Glutamatergic neuron (in vitro differentiated cells): ENCODE measurements around the gene ZYG11B. TPM values are rescaled to one million over a fixed set of nuclear protein-coding genes. Genes with fewer than 3 reads are reported as not detected.
"Not testable (repeated sequence)": the region's sequence is repeated elsewhere in the genome, so short reads cannot be mapped to it uniquely, and the experiment has no call there.

Source experiments
- DNase-seq: peaks from one replicate; pipeline ENCODE4 v3.0.0; 2022
- H3K27ac Mint-ChIP-seq: one replicate; pipeline ENCODE4 v1.8.0; 2020; ENCODE audit warnings: mild to moderate bottlenecking, mixed read lengths, inconsistent platforms; ENCODE audit not compliant: unreplicated experiment
- H3K27me3 Mint-ChIP-seq: one replicate; pipeline ENCODE4 v1.8.0; 2020; ENCODE audit warnings: mild to moderate bottlenecking, moderate library complexity, mixed read lengths, inconsistent platforms; ENCODE audit not compliant: unreplicated experiment
- H3K36me3 Mint-ChIP-seq: one replicate; pipeline ENCODE4 v1.8.0; 2020; ENCODE audit warnings: mild to moderate bottlenecking, mixed read lengths, inconsistent platforms; ENCODE audit not compliant: unreplicated experiment
- H3K4me1 Mint-ChIP-seq: one replicate; pipeline ENCODE4 v1.8.0; 2020; ENCODE audit warnings: mild to moderate bottlenecking, low read depth, mixed read lengths, inconsistent platforms; ENCODE audit not compliant: unreplicated experiment
- H3K4me3 Mint-ChIP-seq: one replicate; pipeline ENCODE4 v1.8.0; 2020; ENCODE audit warnings: mild to moderate bottlenecking, mixed read lengths, inconsistent platforms; ENCODE audit not compliant: unreplicated experiment
- H3K9me3 Mint-ChIP-seq: one replicate; pipeline ENCODE4 v1.8.0; 2020; ENCODE audit warnings: mild to moderate bottlenecking, moderate library complexity, mixed read lengths, inconsistent platforms; ENCODE audit not compliant: unreplicated experiment
- total RNA-seq: library from RNA; stranded (reverse); fragmentation: NEBNext Ultra II Directional; extraction: Animal tissue kit (Norgen Biotek cat#: 25700); gene quantifications from one replicate; pipeline ENCODE4 v1.2.1, GENCODE V29; 2021; ENCODE audit not compliant: unreplicated experiment
- TF ChIP-seq, protein P1 (sequence below): fragments of 200-600 bp; sonication (generic); IDR thresholded peaks from one replicate; pipeline ENCODE4 v1.5.0; 2021; ENCODE audit not compliant: partially characterized antibody, unreplicated experiment

The ZYG11B gene
- total RNA-seq, 1 donor from 2014 or later = 47.2 TPM

DNA sequence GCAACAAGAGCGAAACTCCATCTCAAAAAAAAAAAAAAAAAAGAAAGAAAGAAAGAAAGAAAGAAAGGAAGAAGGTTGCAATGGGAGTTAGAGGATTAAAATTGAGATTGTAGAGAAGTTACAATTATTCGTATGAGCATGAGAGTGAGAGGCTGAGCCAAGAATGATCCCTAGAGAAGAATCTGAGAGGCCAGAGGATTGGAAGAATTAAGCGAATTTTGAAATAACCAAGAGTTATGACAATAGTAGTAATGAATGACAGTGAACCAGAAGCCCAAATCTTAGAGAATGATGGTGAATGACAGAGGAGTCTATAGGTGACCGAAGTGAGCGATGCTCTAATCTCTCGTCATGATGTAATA is 369 bp upstream of the ZYG11B start:
- H3K36me3 Mint-ChIP-seq = no peaks in the 10 kb centered on the region
- no peak for DNase-seq
- no peaks in the 10 kb centered on the region for H3K27me3 Mint-ChIP-seq
- H3K4me3 Mint-ChIP-seq = peak overlapping the region; percentile 76
- peaks cover 7% of the 10 kb centered on the region for H3K4me1 Mint-ChIP-seq
- TF ChIP-seq, protein P1, sequence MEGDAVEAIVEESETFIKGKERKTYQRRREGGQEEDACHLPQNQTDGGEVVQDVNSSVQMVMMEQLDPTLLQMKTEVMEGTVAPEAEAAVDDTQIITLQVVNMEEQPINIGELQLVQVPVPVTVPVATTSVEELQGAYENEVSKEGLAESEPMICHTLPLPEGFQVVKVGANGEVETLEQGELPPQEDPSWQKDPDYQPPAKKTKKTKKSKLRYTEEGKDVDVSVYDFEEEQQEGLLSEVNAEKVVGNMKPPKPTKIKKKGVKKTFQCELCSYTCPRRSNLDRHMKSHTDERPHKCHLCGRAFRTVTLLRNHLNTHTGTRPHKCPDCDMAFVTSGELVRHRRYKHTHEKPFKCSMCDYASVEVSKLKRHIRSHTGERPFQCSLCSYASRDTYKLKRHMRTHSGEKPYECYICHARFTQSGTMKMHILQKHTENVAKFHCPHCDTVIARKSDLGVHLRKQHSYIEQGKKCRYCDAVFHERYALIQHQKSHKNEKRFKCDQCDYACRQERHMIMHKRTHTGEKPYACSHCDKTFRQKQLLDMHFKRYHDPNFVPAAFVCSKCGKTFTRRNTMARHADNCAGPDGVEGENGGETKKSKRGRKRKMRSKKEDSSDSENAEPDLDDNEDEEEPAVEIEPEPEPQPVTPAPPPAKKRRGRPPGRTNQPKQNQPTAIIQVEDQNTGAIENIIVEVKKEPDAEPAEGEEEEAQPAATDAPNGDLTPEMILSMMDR = no peak
- peaks cover 3% of the 10 kb centered on the region for H3K9me3 Mint-ChIP-seq
- peak overlapping the region; percentile 28 for H3K27ac Mint-ChIP-seq

DNA sequence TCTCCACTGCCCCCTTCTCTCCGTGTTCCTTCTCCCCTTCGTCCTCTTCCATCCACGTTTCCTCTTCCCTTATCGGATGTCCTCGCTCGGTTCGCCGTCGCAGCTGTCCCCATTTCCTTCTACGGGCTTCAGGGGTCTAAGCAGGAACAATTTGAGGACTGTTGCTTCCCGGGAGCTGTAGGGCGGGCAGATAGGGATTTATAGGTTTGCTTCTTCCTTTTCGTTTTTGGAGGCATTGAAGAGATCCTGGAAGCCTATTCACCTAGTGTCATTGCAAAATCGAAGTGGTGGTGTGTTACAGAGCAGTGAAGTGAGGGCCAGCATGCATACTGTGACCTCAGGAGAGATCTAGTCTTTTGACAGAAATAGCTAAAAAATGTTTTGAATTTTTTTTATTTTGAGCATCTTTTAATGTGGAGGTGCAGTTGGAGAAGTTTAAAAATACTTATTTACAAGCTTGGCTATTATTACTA is 897 bp downstream of the ZYG11B start:
- TF ChIP-seq, protein P1 = no peak
- DNase-seq = peak; percentile 54
- Mint-ChIP-seq H3K27me3 (no peaks in the 10 kb centered on the region), H3K27ac (peak overlapping the region; percentile 98), H3K4me3 (peak overlapping the region; percentile 96), H3K36me3 (no peaks in the 10 kb centered on the region), H3K9me3 (peaks cover 3% of the 10 kb centered on the region), H3K4me1 (peaks cover 7% of the 10 kb centered on the region)

DNA sequence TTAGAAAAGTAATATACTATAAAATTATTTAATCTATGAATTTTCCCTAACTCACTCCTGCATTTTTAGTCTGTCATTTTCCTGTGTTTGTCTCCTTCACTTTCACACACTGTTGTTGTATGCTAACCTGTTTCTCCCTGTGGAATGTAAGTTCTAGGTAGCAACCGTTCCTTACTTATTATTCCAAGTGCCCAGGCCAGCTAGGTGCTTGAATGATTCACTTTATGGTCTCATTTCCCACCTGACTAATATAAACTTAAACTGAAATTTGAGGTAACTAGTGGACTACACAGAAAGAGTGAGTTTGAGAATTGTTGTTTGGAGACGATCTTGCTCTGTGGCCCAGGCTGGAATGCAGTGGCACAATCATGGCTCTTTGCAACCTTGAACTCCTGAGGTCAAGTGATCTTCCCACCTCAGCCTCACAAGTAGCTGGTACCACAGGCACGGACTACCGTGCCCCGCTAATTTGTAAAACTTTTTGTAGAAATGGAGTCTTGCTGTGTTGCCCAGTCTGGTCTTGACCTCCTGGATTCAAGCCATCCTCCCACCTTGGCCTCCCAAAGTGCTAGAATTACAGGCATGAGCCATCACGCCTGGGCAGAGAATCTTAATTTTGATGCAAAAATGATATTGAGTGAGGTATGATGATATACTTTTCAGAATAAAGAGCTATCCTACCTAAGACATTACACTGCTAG is 1.9 kb downstream of the ZYG11B start:
- H3K27me3 Mint-ChIP-seq = no peaks in the 10 kb centered on the region
- no peaks in the 10 kb centered on the region for H3K36me3 Mint-ChIP-seq
- no peak for DNase-seq
- H3K9me3 Mint-ChIP-seq = peaks cover 3% of the 10 kb centered on the region
- H3K4me1 Mint-ChIP-seq = peaks cover 7% of the 10 kb centered on the region
- no peak overlapping the region for H3K27ac Mint-ChIP-seq
- TF ChIP-seq, protein P1 = no peak
- peak overlapping the region; percentile 96 for H3K4me3 Mint-ChIP-seq

DNA sequence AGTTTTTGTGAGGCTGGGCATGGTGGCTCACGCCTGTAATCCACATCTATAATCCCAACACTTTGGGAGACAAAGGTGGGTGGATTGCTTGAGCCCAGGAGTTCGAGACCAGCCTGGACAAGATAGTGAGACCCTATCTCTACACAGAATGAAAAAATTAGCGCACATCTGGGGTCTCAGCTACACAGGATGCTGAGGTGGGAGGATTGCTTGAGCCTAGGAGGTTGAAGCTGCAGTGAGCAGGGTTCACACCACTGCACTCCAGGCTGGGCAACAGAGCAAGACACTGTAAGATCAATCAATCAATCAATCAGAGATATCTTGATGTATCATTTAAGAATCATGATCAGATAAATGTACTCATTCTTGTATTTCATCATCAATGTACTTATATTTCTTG is 7.1 kb downstream of the ZYG11B start:
- DNase-seq = no peak
- TF ChIP-seq, protein P1 = no peak
- peaks cover 5% of the 10 kb centered on the region for H3K4me1 Mint-ChIP-seq
- H3K9me3 Mint-ChIP-seq = peaks cover 2% of the 10 kb centered on the region
- no peaks in the 10 kb centered on the region for H3K36me3 Mint-ChIP-seq
- no peak overlapping the region for H3K4me3 Mint-ChIP-seq
- no peaks in the 10 kb centered on the region for H3K27me3 Mint-ChIP-seq
- no peak overlapping the region for H3K27ac Mint-ChIP-seq

DNA sequence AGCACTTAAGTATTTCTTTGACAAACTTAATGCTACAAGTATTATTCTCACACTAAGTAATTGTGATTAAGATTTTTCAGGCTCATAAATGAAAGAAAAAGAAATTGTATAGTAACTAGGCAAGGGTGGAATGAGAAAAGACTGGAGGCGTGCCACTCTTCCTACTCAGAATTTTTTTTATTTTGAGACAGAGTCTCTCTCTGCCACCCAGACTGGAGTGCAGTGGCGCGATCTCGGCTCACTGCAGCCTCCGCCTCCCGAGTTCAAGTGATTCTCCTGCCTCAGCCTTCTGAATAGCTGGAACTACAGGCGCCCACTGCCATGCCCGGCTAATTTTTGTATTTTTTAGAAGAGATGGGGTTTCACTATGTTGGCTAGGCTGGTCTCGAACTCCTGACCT is 9.1 kb downstream of the ZYG11B start:
- not testable (repeated sequence) for DNase-seq, H3K27ac Mint-ChIP-seq, H3K27me3 Mint-ChIP-seq, H3K36me3 Mint-ChIP-seq, H3K4me1 Mint-ChIP-seq, H3K4me3 Mint-ChIP-seq, H3K9me3 Mint-ChIP-seq
